K562 (cell line): ENCODE measurements around the gene SIRT7. TPM values are rescaled to one million over a fixed set of nuclear protein-coding genes. Genes with fewer than 3 reads are reported as not detected.
"Not testable (repeated sequence)": the region's sequence is repeated elsewhere in the genome, so short reads cannot be mapped to it uniquely, and the experiment has no call there.

Source experiments
- ATAC-seq: fragments of 200-7000 bp; cut with Tn5 transposase; 3 replicates; pipeline ENCODE4 v1.9.1; 2020; ENCODE audit warnings: moderate library complexity
- BruUV-seq: library from RNA; stranded (reverse); fragments of 400-500 nt; replicated peaks from 2 replicates; lab custom pipeline; 2021; lab: Mats Ljungman, UMichigan
- CTCF ChIA-PET: fragments of 300-600 bp; formaldehyde crosslinking; extraction: SDS; loops from one replicate; lab custom pipeline; 2021; ENCODE audit warnings: low intra/inter-chr PET ratio; lab: Yijun Ruan, JAX
- POLR2A ChIA-PET: fragments of 300-600, 350-650 bp; sonication (Branson Sonifier 250); formaldehyde crosslinking; extraction: SDS; loops from one replicate; lab custom pipeline; 2021; ENCODE audit warnings: antibody characterized with exemption, inconsistent platforms; lab: Yijun Ruan, JAX
- DNase-seq, 4 experiments: peaks; one replicate each; pipeline versions ENCODE4 v3.0.0 to v3.0.0-alpha.2; 2011 to 2018; ENCODE audit warnings: low spot score in 3 of 4, mixed read lengths in 3 of 4; ENCODE audit errors: extremely low read depth in 1 of 4
- FAIRE-seq: peaks from 2 replicates; lab custom pipeline; 2011; peaks lifted over from hg19 to GRCh38; lab: Jason Lieb, UNC
- H2AFZ ChIP-seq: 2 replicates; pipeline ENCODE4 v1.6.0; 2011; ENCODE audit warnings: low read depth, low read length, control low read depth, inconsistent platforms
- H3K27ac ChIP-seq: fragments of 200-600 bp; 3 replicates; pipeline ENCODE4 v1.8.0; 2011; ENCODE audit warnings: low read depth, mild to moderate bottlenecking, control low read depth, inconsistent platforms, low read length, moderate library complexity, mixed read lengths; ENCODE audit errors: extremely low read depth
- H3K27me3 ChIP-seq, 2 experiments: fragments of 300-600 bp in 1 of 2; 2 replicates in 1 of 2; 3 replicates in 1 of 2; pipeline versions ENCODE4 v1.6.0 to v1.8.0; 2011; ENCODE audit warnings: inconsistent platforms in 2 of 2, low read length in 2 of 2, mild to moderate bottlenecking in 1 of 2, mixed read lengths in 1 of 2, moderate library complexity in 1 of 2; ENCODE audit not compliant: control insufficient read depth in 2 of 2, insufficient read depth in 2 of 2
- H3K36me3 ChIP-seq: fragments of 300-600 bp; 3 replicates; pipeline ENCODE4 v1.8.0; 2011; ENCODE audit warnings: mild to moderate bottlenecking, low read length, inconsistent platforms; ENCODE audit not compliant: control insufficient read depth, insufficient read depth
- H3K4me1 ChIP-seq, 2 experiments: fragments of 200-600 bp in 1 of 2; replicated peaks in 1 of 2; 2 replicates in 1 of 2; 3 replicates in 1 of 2; pipeline versions ENCODE4 v1.5.1 to v1.8.0; 2011; ENCODE audit warnings: inconsistent platforms in 2 of 2, low read length in 2 of 2, mild to moderate bottlenecking in 1 of 2, mixed read lengths in 1 of 2, moderate library complexity in 1 of 2; ENCODE audit not compliant: control insufficient read depth in 2 of 2, insufficient read depth in 2 of 2
- H3K4me2 ChIP-seq: 2 replicates; pipeline ENCODE4 v1.6.1; 2011; ENCODE audit warnings: low read length, control low read depth, inconsistent platforms, mixed read lengths; ENCODE audit not compliant: insufficient read depth
- H3K4me3 ChIP-seq: fragments of 200-600 bp; sonication (generic), shearing (Covaris generic); 2 replicates; pipeline ENCODE4 v1.5.1; 2016; ENCODE audit warnings: control low read depth, inconsistent platforms
- H3K79me2 ChIP-seq: fragments of 200-600 bp; 3 replicates; pipeline ENCODE4 v1.8.0; 2011; ENCODE audit warnings: low read length, inconsistent platforms; ENCODE audit not compliant: control insufficient read depth, insufficient read depth
- H3K9ac ChIP-seq, 2 experiments: 2 replicates each; pipeline versions ENCODE4 v1.6.0 to v1.6.1; 2011; ENCODE audit warnings: low read depth in 2 of 2, low read length in 2 of 2, control low read depth in 1 of 2, inconsistent platforms in 1 of 2, mild to moderate bottlenecking in 1 of 2, mixed read lengths in 1 of 2; ENCODE audit not compliant: insufficient read depth in 1 of 2
- H3K9me1 ChIP-seq: one replicate; pipeline ENCODE4 v1.6.0; 2011; ENCODE audit warnings: inconsistent platforms, mild to moderate bottlenecking, low read length, moderate library complexity; ENCODE audit not compliant: control insufficient read depth, insufficient read depth
- H3K9me3 ChIP-seq: replicated peaks from 2 replicates; pipeline ENCODE4 v1.5.1; 2011; ENCODE audit warnings: low read depth, low read length, inconsistent platforms; ENCODE audit not compliant: control insufficient read depth, insufficient read depth
- H4K20me1 ChIP-seq: replicated peaks from 2 replicates; pipeline ENCODE4 v1.6.1; 2011; ENCODE audit warnings: low read length, inconsistent platforms, mixed read lengths; ENCODE audit not compliant: control insufficient read depth, insufficient read depth
- CAMTA2 ChIP-seq: fragments of 250-450 bp; sonication (Bioruptor Pico); conservative IDR thresholded peaks from 2 replicates; pipeline ENCODE4 v1.5.1; 2022
- GTF3C2 ChIP-seq: IDR thresholded peaks from 3 replicates; pipeline ENCODE4 v1.6.1; 2011; ENCODE audit warnings: borderline replicate concordance, mild to moderate bottlenecking, moderate library complexity; ENCODE audit not compliant: insufficient read length; ENCODE audit errors: extremely low read depth
- MCM7 ChIP-seq, 2 experiments: fragments of 450-650 bp; IDR thresholded peaks; 2 replicates each; pipeline ENCODE4 v1.6.1; 2016 to 2018
- POLR2G ChIP-seq: fragments of 200-400 bp; formaldehyde crosslinking; IDR thresholded peaks from 2 replicates; pipeline ENCODE4 v1.6.1; 2017; ENCODE audit warnings: low read depth, mild to moderate bottlenecking, antibody characterized with exemption, low read length, moderate library complexity
- RBFOX2 ChIP-seq: fragments of 200-400 bp; formaldehyde crosslinking; IDR thresholded peaks from 2 replicates; pipeline ENCODE4 v1.6.1; 2017; ENCODE audit warnings: low read depth, mild to moderate bottlenecking, low read length, moderate library complexity
- SIRT6 ChIP-seq: IDR thresholded peaks from one replicate; pipeline ENCODE4 v1.6.1; 2012; ENCODE audit warnings: low read depth, mild to moderate bottlenecking, control low read depth, inconsistent platforms, low read length, moderate library complexity
- TFAP4 ChIP-seq: sonication (generic); formaldehyde crosslinking; IDR thresholded peaks from 2 replicates; pipeline ENCODE4 v1.8.0; 2022; ENCODE audit warnings: missing genetic modification reagents, mild to moderate bottlenecking, moderate library complexity, borderline replicate concordance
- TOE1 ChIP-seq, 2 experiments: fragments of 450-650 bp in 1 of 2; sonication (generic) in 1 of 2; formaldehyde crosslinking in 1 of 2; IDR thresholded peaks; 2 replicates each; pipeline versions ENCODE4 v1.7.1 to v1.8.0; 2016 to 2022; ENCODE audit warnings: borderline replicate concordance in 2 of 2, mild to moderate bottlenecking in 2 of 2, antibody characterized with exemption in 1 of 2, inconsistent platforms in 1 of 2, low read depth in 1 of 2, missing genetic modification reagents in 1 of 2, moderate library complexity in 1 of 2
- TRIM25 ChIP-seq: fragments of 450-650 bp; IDR thresholded peaks from 2 replicates; pipeline ENCODE4 v1.7.0; 2016; ENCODE audit warnings: borderline replicate concordance
- ZNF785 ChIP-seq: fragments of 250-450 bp; sonication (Bioruptor Pico); IDR thresholded peaks from 2 replicates; pipeline ENCODE4 v1.4.0; 2020; ENCODE audit warnings: mild to moderate bottlenecking
- ZSCAN32 ChIP-seq: fragments of 450-650 bp; formaldehyde crosslinking; IDR thresholded peaks from 2 replicates; pipeline ENCODE4 v1.4.0; 2020; ENCODE audit warnings: mild to moderate bottlenecking, moderate library complexity
- WGBS: fragments of 100-300 bp; shearing (Covaris generic); methylation state at CpG from one replicate; pipeline ENCODE4 v1.1.6; 2016; ENCODE audit warnings: low coverage, mixed read lengths; ENCODE audit not compliant: insufficient coverage; ENCODE audit errors: missing lambda C conversion rate; 5-methylcytosine and 5-hydroxymethylcytosine counted together
- in situ Hi-C: fragments of 300-500 bp; cut with MboI; formaldehyde crosslinking; loops from 4 replicates; pipeline ENCODE4 v1.15.0; 2018; ENCODE audit warnings: inconsistent platforms, mixed read lengths
- intact Hi-C: fragments of 100-400 bp; cut with micrococcal nuclease; formaldehyde crosslinking; loops from 2 replicates; pipeline ENCODE4 v1.14.2; 2022
- polyA plus RNA-seq, 8 experiments: library from polyadenylated mRNA; depleted of rRNA in 4 of 8; stranded (reverse) in 5 of 8; unstranded in 3 of 8; fragments of >200 nt; fragmentation: Nextera tagmentation in 2 of 8; fragmentation: Illumina TruSeq in 1 of 8; extraction: Ambion mirVana in 2 of 8; extraction: Trizol in 1 of 8; gene quantifications; 2 replicates each; pipeline versions ENCODE4 v1.2.1 to v1.2.3, GENCODE V29; 2011 to 2014; ENCODE audit warnings: inconsistent platforms in 1 of 8, missing spikeins in 1 of 8
- total RNA-seq, 7 experiments: library from RNA; depleted of rRNA in 6 of 7; stranded (reverse); fragments of >200 nt in 6 of 7; fragmentation: Illumina TruSeq in 2 of 7; extraction: Trizol in 2 of 7; gene quantifications; 2 replicates each; pipeline versions ENCODE4 v1.2.1 to v1.2.3, GENCODE V29; 2011 to 2021; ENCODE audit warnings: low replicate concordance in 1 of 7

SIRT7 gene
- total and polyA plus RNA-seq, 9 of the 15 experiments (the other 6 are each of a cell fraction or from before 2014, with no cell fraction given): 1.6 to 54.8 (median 20.3) TPM

- TF ChIP-seq TFAP4: 0 out of 2 replicates have a peak, but pooled peaks have one; percentile 17
- 0 out of 2 replicates have a peak, but pooled peaks have one; percentile 21 for TF ChIP-seq TOE1 (IDR thresholded peaks at IDR 0.05; ENCODE audit: borderline replicate concordance)
- TF ChIP-seq TOE1 (CRISPR knock-in tag; IDR thresholded peaks at IDR 0.05; ENCODE audit: borderline replicate concordance, low read depth): not testable (repeated sequence)
Measured at GRCh38 chr17:81953443-81953842, 35.5 kb upstream of the SIRT7 start (continued).

GRCh38 chr17:81952792-81953228, 34.8 kb upstream of the SIRT7 start:
- H3K4me3 ChIP-seq: no peak overlapping the region
- peaks cover 0 to 45% of the 10 kb centered on the region in 2 experiments; a peak in 3 of 5 replicates for H3K4me1 ChIP-seq
- no peak overlapping the region for H3K4me2 ChIP-seq
- peak overlapping the region in 1 of 2 experiments; percentile 74; a peak in 2 of 4 replicates for H3K9ac ChIP-seq
- no peaks in the 10 kb centered on the region; the same call in 1 of the 2 replicates for H3K9me3 ChIP-seq
- H3K9me1 ChIP-seq: no peaks in the 10 kb centered on the region
- H3K36me3 ChIP-seq: peaks cover 19% of the 10 kb centered on the region; the same call in 2 of the 3 replicates
- no peaks in the 10 kb centered on the region for H3K27me3 ChIP-seq
- no TSS peak for BruUV-seq
- ATAC-seq (no peak; the same call in 1 of the 3 replicates), DNase-seq (no peak), FAIRE-seq (no peak)
- no peak overlapping the region for H3K27ac ChIP-seq
- H2AFZ ChIP-seq: no peak overlapping the region
- H3K79me2 ChIP-seq: no peaks in the 10 kb centered on the region; the same call in 2 of the 3 replicates
- in situ Hi-C loops: no loop called here
- H4K20me1 ChIP-seq: no peaks in the 10 kb centered on the region
- TF ChIP-seq ZNF785 (CRISPR knock-in tag) (no peak), MCM7 (IDR thresholded peaks at IDR 0.05) (no peak), ZSCAN32 (CRISPR knock-in tag) (no peak), RBFOX2 (0 out of 2 replicates have a peak, but pooled peaks have one; percentile 36), SIRT6 (no peak), CAMTA2 (no peak), GTF3C2 (no peak), TRIM25 (no peak), POLR2G (peak; percentile 60; the same call in 1 of the 2 replicates)
- WGBS: 88% methylated on average over 13 of the region's 16 CpGs
- POLR2A ChIA-PET: interaction anchor here (0.6 to 1.0 kb wide), 3 partner anchors 30 to 36 kb away, joined by 3 to 6 read pairs (median 3); no protein-coding TSS in a partner anchor
- intact Hi-C loops: loop anchor here (10.0 kb wide), 1 partner anchor 202 kb away; no protein-coding TSS in a partner anchor
- CTCF ChIA-PET: interaction anchor here (0.9 kb wide), 1 partner anchor 84 kb away, joined by 3 read pairs; no protein-coding TSS in a partner anchor
